Sigmoid colon (tissue), 7 donors: ENCODE data around the gene SDCBP2. TPM values are rescaled to one million over a fixed set of nuclear protein-coding genes. Genes with fewer than 3 reads are reported as not detected.

Experiments
- DNase-seq: peaks from one replicate; pipeline ENCODE4 v3.0.0-alpha.2; 2019
- H3K27ac ChIP-seq, 4 donors: fragments of 200-600 bp; sonication (generic); one replicate each; pipeline ENCODE4 v1.5.1; 2016 to 2019; ENCODE audit warnings: mild to moderate bottlenecking in 1 of 4
- H3K27me3 ChIP-seq, 3 donors: fragments of 200-600 bp; sonication (generic); one replicate each; pipeline ENCODE4 v1.5.1; 2019; ENCODE audit warnings: mild to moderate bottlenecking in 1 of 3
- H3K36me3 ChIP-seq, 4 donors: fragments of 200-600 bp; sonication (generic); one replicate each; pipeline ENCODE4 v1.5.1; 2016 to 2019
- H3K4me1 ChIP-seq, 4 donors: fragments of 200-600 bp; sonication (generic); one replicate each; pipeline ENCODE4 v1.5.1; 2017 to 2019
- H3K4me3 ChIP-seq, 4 donors: fragments of 200-600 bp; sonication (generic); one replicate each; pipeline ENCODE4 v1.5.1; 2017 to 2019; ENCODE audit warnings: mild to moderate bottlenecking in 2 of 4, moderate library complexity in 1 of 4
- H3K9me3 ChIP-seq, 4 donors: fragments of 200-600 bp in 3 of 4; sonication (generic) in 3 of 4; one replicate each; pipeline versions ENCODE4 v1.5.1 to v1.6.1; 2013 to 2019
- CTCF ChIP-seq, 4 experiments: fragments of 450-650 bp in 3 of 4; fragments of 200-600 bp in 1 of 4; IDR thresholded peaks; one replicate each; pipeline ENCODE4 v1.5.1; 2016 to 2019; ENCODE audit warnings: antibody characterized with exemption in 4 of 4, mild to moderate bottlenecking in 3 of 4, moderate library complexity in 2 of 4
- EP300 ChIP-seq, 4 donors: sonication (generic); formaldehyde crosslinking; IDR thresholded peaks; one replicate each; pipeline ENCODE4 v1.6.1; 2017; ENCODE audit warnings: antibody characterized with exemption in 4 of 4
- POLR2A ChIP-seq, 2 donors: fragments of 450-650 bp; IDR thresholded peaks; one replicate each; pipeline ENCODE4 v1.6.1; 2016; ENCODE audit warnings: antibody characterized with exemption in 2 of 2, mild to moderate bottlenecking in 2 of 2, moderate library complexity in 2 of 2
- POLR2AphosphoS5 ChIP-seq, 4 donors: sonication (generic); formaldehyde crosslinking; IDR thresholded peaks; one replicate each; pipeline ENCODE4 v1.6.1; 2017; ENCODE audit warnings: antibody characterized with exemption in 4 of 4
- WGBS, 2 donors: extraction: QIAGEN DNeasy Blood & Tissue Kit; methylation state at CpG; one replicate each; pipeline ENCODE4 v1.1.7; 2013; 5-methylcytosine and 5-hydroxymethylcytosine counted together
- intact Hi-C: fragments of 100-400 bp; cut with DNase I; formaldehyde crosslinking; loops from one replicate; pipeline ENCODE4 v1.15.1; 2023
- polyA plus RNA-seq, 3 donors: library from polyadenylated mRNA; stranded (reverse); fragments of 200-250 nt; gene quantifications; one replicate each; pipeline ENCODE4 v1.2.3, GENCODE V29; 2013
- total RNA-seq, 4 donors: library from RNA; depleted of rRNA; stranded (reverse); fragments of >200 nt; gene quantifications; one replicate each; pipeline ENCODE4 v1.1.0, GENCODE V29; 2016
- donor health status: healthy with polysubstance abuse.
- donor health status: Bipolar disorder and iron deficiency.
- donor health status: healthy.

SDCBP2 gene
- total and polyA plus RNA-seq, 7 donors, result 1.1 to 724 (median 3.6) TPM

GRCh38 chr20:1280195-1281102, 48.5 kb downstream of the SDCBP2 start:
- H3K27me3 ChIP-seq, result no peaks in the 10 kb centered on the region
- no peaks in the 10 kb centered on the region for H3K36me3 ChIP-seq
- no peak overlapping the region for H3K4me3 ChIP-seq
- H3K27ac ChIP-seq, result no peak overlapping the region
- TF ChIP-seq EP300 (IDR thresholded peaks at IDR 0.05) (no peak), CTCF (IDR thresholded peaks at IDR 0.05) (no peak), POLR2AphosphoS5 (IDR thresholded peaks at IDR 0.05) (no peak), POLR2A (IDR thresholded peaks at IDR 0.05) (no peak)
- intact Hi-C loops, result no loop called here
- DNase-seq, result no peak
- H3K9me3 ChIP-seq, result no peaks in the 10 kb centered on the region
- no peaks in the 10 kb centered on the region for H3K4me1 ChIP-seq
- WGBS, 2 donors, result 73 to 78% methylated on average over 6 of the region's 6 CpGs

- Histone ChIP-seq H3K27me3 (no peaks in the 10 kb centered on the region), H3K27ac (no peak overlapping the region), H3K9me3 (no peaks in the 10 kb centered on the region), H3K36me3 (no peaks in the 10 kb centered on the region), H3K4me3 (no peak overlapping the region), H3K4me1 (no peaks in the 10 kb centered on the region)
- WGBS, 2 donors, result 79 to 93% methylated on average over 4 of the region's 4 CpGs
- no peak for TF ChIP-seq POLR2AphosphoS5 (IDR thresholded peaks at IDR 0.05)
- TF ChIP-seq EP300 (IDR thresholded peaks at IDR 0.05), result no peak
- no peak for TF ChIP-seq CTCF (IDR thresholded peaks at IDR 0.05)
- no peak for TF ChIP-seq POLR2A (IDR thresholded peaks at IDR 0.05)
- intact Hi-C loops, result no loop called here
- DNase-seq, result no peak
Observed at GRCh38 chr20:1278993-1279392, 49.9 kb downstream of the SDCBP2 start.

GRCh38 chr20:1277529-1278322, 51.2 kb downstream of the SDCBP2 start:
- 95 to 96% methylated on average over 8 of the region's 8 CpGs for whole genome bisulfite sequencing, 2 donors
- intact Hi-C loops, result no loop called here
- Histone ChIP-seq H3K27me3 (no peaks in the 10 kb centered on the region), H3K9me3 (no peaks in the 10 kb centered on the region), H3K36me3 (no peaks in the 10 kb centered on the region), H3K27ac (no peak overlapping the region), H3K4me3 (no peak overlapping the region), H3K4me1 (no peaks in the 10 kb centered on the region)
- DNase-seq, result no peak
- TF ChIP-seq CTCF (IDR thresholded peaks at IDR 0.05), result no peak
- no peak for TF ChIP-seq EP300 (IDR thresholded peaks at IDR 0.05)
- TF ChIP-seq POLR2AphosphoS5 (IDR thresholded peaks at IDR 0.05), result no peak
- no peak for TF ChIP-seq POLR2A (IDR thresholded peaks at IDR 0.05)

- intact Hi-C loops, result no loop called here
- Histone ChIP-seq H3K4me3 (no peak overlapping the region), H3K27ac (no peak overlapping the region), H3K27me3 (no peaks in the 10 kb centered on the region), H3K9me3 (no peaks in the 10 kb centered on the region), H3K36me3 (peaks cover 0 to 2% (median 0%) of the 10 kb centered on the region in 4 donors), H3K4me1 (no peaks in the 10 kb centered on the region)
- no peak for DNase-seq
- WGBS, 2 donors, result 87 to 88% methylated on average over 2 of the region's 2 CpGs
- TF ChIP-seq POLR2AphosphoS5 (IDR thresholded peaks at IDR 0.05) (no peak), POLR2A (IDR thresholded peaks at IDR 0.05) (no peak), EP300 (IDR thresholded peaks at IDR 0.05) (no peak), CTCF (IDR thresholded peaks at IDR 0.05) (no peak)
Observed at GRCh38 chr20:1275919-1276318, 53.0 kb downstream of the SDCBP2 start.
